ENCODE measurements around the gene NECTIN3.
A peak's percentile ranks its signal among the peaks of the same experiment; 100 is the strongest.

NECTIN3 gene

GRCh38 chr3:111071257-111072030, at the start of gene NECTIN3:
Gene NECTIN3 (plus strand): TSS chr3:111071816. CDS start chr3:111072018, 202 bp downstream.
- peak; percentile 94 for DNase-seq (ENCODE audit: low spot score)

GRCh38 chr3:111027868-111028267, 43.7 kb upstream of the NECTIN3 start:
- no peak for DNase-seq (ENCODE audit: low spot score)

GRCh38 chr3:111031538-111031937, 40.1 kb upstream of the NECTIN3 start:
- no peak for DNase-seq (ENCODE audit: low spot score)

- no peak for DNase-seq (ENCODE audit: low spot score)
These were observed 38.9 kb upstream of the NECTIN3 start for GRCh38 chr3:111032677-111033076.

GRCh38 chr3:111033470-111034050, 38.1 kb upstream of the NECTIN3 start:
- no peak for DNase-seq (ENCODE audit: low spot score)

GRCh38 chr3:111035316-111035715, 36.3 kb upstream of the NECTIN3 start:
- no peak for DNase-seq (ENCODE audit: low spot score)

- no peak for DNase-seq (ENCODE audit: low spot score)
These were observed 35.7 kb upstream of the NECTIN3 start for GRCh38 chr3:111035902-111036301.

- DNase-seq (ENCODE audit: low spot score), result no peak
These were observed 30.7 kb upstream of the NECTIN3 start for GRCh38 chr3:111040959-111041358.

GRCh38 chr3:111045564-111045963, 26.1 kb upstream of the NECTIN3 start:
- DNase-seq (ENCODE audit: low spot score), result no peak

- DNase-seq (ENCODE audit: low spot score), result no peak
These were observed 24.6 kb upstream of the NECTIN3 start for GRCh38 chr3:111047042-111047441.

GRCh38 chr3:111047812-111048435, 23.7 kb upstream of the NECTIN3 start:
- no peak for DNase-seq (ENCODE audit: low spot score)

- no peak for DNase-seq (ENCODE audit: low spot score)
These were observed 20.3 kb upstream of the NECTIN3 start for GRCh38 chr3:111051354-111051753.

GRCh38 chr3:111068574-111068973, 3.0 kb upstream of the NECTIN3 start:
- DNase-seq (ENCODE audit: low spot score), result no peak

GRCh38 chr3:111069974-111070771, 1.4 kb upstream of the NECTIN3 start:
- peak; percentile 54 for DNase-seq (ENCODE audit: low spot score)

- DNase-seq (ENCODE audit: low spot score), result no peak
These were observed 802 bp upstream of the NECTIN3 start for GRCh38 chr3:111070772-111071256.

- no peak for DNase-seq (ENCODE audit: low spot score)
These were observed 660 bp downstream of the NECTIN3 start for GRCh38 chr3:111072031-111072921.

GRCh38 chr3:111073218-111073617, 1.6 kb downstream of the NECTIN3 start:
- DNase-seq (ENCODE audit: low spot score), result no peak

- peak; percentile 58 for DNase-seq (ENCODE audit: low spot score)
These were observed 5.1 kb downstream of the NECTIN3 start for GRCh38 chr3:111076732-111077131.

GRCh38 chr3:111077369-111077768, 5.8 kb downstream of the NECTIN3 start:
- DNase-seq (ENCODE audit: low spot score), result no peak

GRCh38 chr3:111080413-111080812, 8.8 kb downstream of the NECTIN3 start:
- DNase-seq (ENCODE audit: low spot score), result no peak

GRCh38 chr3:111081008-111081545, 9.5 kb downstream of the NECTIN3 start:
- no peak for DNase-seq (ENCODE audit: low spot score)

Measured in ecto neural progenitor cell (in vitro differentiated cells).